Measurements from ENCODE around the gene CDH4. TPM values are rescaled to one million over a fixed set of nuclear protein-coding genes. Genes with fewer than 3 reads are reported as not detected.

The CDH4 gene
- total and polyA plus RNA-seq, 2 of the 13 experiments (the other 11 are each of a cell fraction or from before 2014, with no cell fraction given) = not detected

GRCh38 chr20:61299618-61300017 lies 47.6 kb downstream of the CDH4 start:
- no peaks in the 10 kb centered on the region for H3K79me2 ChIP-seq (ENCODE audit: insufficient read depth, low read length)
- H3K9me3 ChIP-seq (ENCODE audit: low read length) = no peaks in the 10 kb centered on the region
- no peak for ATAC-seq
- no peaks in the 10 kb centered on the region for H3K4me1 ChIP-seq (ENCODE audit: insufficient read depth, low read length)
- H4K20me1 ChIP-seq (ENCODE audit: insufficient read depth, low read length) = peaks cover 3% of the 10 kb centered on the region; the same call in 1 of the 2 replicates
- no TSS peak for BruUV-seq (replicated peaks)
- peaks cover 19 to 61% of the 10 kb centered on the region in 2 experiments for H3K27me3 ChIP-seq (ENCODE audit: control insufficient read depth in 1 of 2, insufficient read depth in 2 of 2, low read length in 2 of 2)
- no peak for DNase-seq (ENCODE audit: low spot score)
- H3K36me3 ChIP-seq (replicated peaks in 1 of 2; ENCODE audit: control insufficient read depth in 1 of 2, insufficient read depth in 2 of 2, low read length in 2 of 2) = no peaks in the 10 kb centered on the region
- no peak overlapping the region for H3K4me2 ChIP-seq (ENCODE audit: low read depth, low read length)
- 4% methylated on average over 7 of the region's 7 CpGs for WGBS (ENCODE audit: low lambda C conversion rate)
- POLR2A ChIA-PET = no interaction called here
- no peak overlapping the region for H3K4me3 ChIP-seq (replicated peaks in 1 of 3; ENCODE audit: insufficient read depth in 1 of 3, low read depth in 2 of 3, low read length in 3 of 3)
- CTCF ChIA-PET (ENCODE audit: low intra/inter-chr PET ratio, low total read pairs) = no interaction called here
- no peak overlapping the region for H3K9ac ChIP-seq (ENCODE audit: insufficient read depth, low read depth, low read length)
- TF ChIP-seq ZNF431 (CRISPR knock-in tag; IDR thresholded peaks at IDR 0.05; ENCODE audit: borderline replicate concordance, low read depth) (no peak), ZNF614 (CRISPR knock-in tag; IDR thresholded peaks at IDR 0.05; ENCODE audit: borderline replicate concordance) (no peak), FOXA1 (IDR thresholded peaks at IDR 0.05) (no peak), FOXA1 (CRISPR knock-in tag; IDR thresholded peaks at IDR 0.05) (no peak), ZNF784 (CRISPR knock-in tag; IDR thresholded peaks at IDR 0.05; ENCODE audit: borderline replicate concordance) (no peak), PTBP1 (IDR thresholded peaks at IDR 0.05; ENCODE audit: low read depth, low read length, poor library complexity, severe bottlenecking) (no peak), POLR2AphosphoS5 (IDR thresholded peaks at IDR 0.05; ENCODE audit: low read depth, low read length) (no peak), ZNF256 (CRISPR knock-in tag; conservative IDR thresholded peaks at IDR 0.05) (no peak), ZNF547 (CRISPR knock-in tag; IDR thresholded peaks at IDR 0.05) (no peak), ATAD3A (CRISPR knock-in tag; IDR thresholded peaks at IDR 0.05) (no peak), IKZF1 (IDR thresholded peaks at IDR 0.05) (no peak), ZNF280D (CRISPR knock-in tag; IDR thresholded peaks at IDR 0.05) (no peak), ZNF574 (CRISPR knock-in tag; IDR thresholded peaks at IDR 0.05) (no peak), RCOR2 (CRISPR knock-in tag; IDR thresholded peaks at IDR 0.05) (no peak), MAFK (conservative IDR thresholded peaks at IDR 0.05 in 1 of 2, IDR thresholded peaks at IDR 0.05 in 1 of 2; ENCODE audit: low read length in 2 of 2) (no peak), CAMTA2 (CRISPR knock-in tag; IDR thresholded peaks at IDR 0.05; ENCODE audit: borderline replicate concordance) (no peak), CSRNP1 (CRISPR knock-in tag; IDR thresholded peaks at IDR 0.05) (no peak), TBL1XR1 (IDR thresholded peaks at IDR 0.05; ENCODE audit: borderline replicate concordance, low read length, partially characterized antibody) (no peak)
- intact Hi-C loops (cut with micrococcal nuclease; ENCODE audit: unreplicated experiment) = no loop called here
- FAIRE-seq = no peak
- no peak overlapping the region for H3K27ac ChIP-seq (ENCODE audit: extremely low read length, insufficient read depth, low read length)
- in situ Hi-C loops (cut with HindIII; ENCODE audit: extremely low pct_ligation_motif_present, low pct_unique_long_range_greater_than_20kb) = no loop called here
- H2AFZ ChIP-seq (ENCODE audit: low read length) = no peak overlapping the region

Data from HepG2 (cell line).